ENCODE measurements around the gene PARD3B. TPM values are rescaled to one million over a fixed set of nuclear protein-coding genes. Genes with fewer than 3 reads are reported as not detected.

The PARD3B gene
- total RNA-seq, 1 donor from 2014 or later: 21.7 TPM

GRCh38 chr2:205424326-205424725 is 879.1 kb downstream of the PARD3B start:
- DNase-seq: no peak

- no peak for DNase-seq
Measured at GRCh38 chr2:205425102-205425501, 879.8 kb downstream of the PARD3B start.

- DNase-seq: no peak
Measured at GRCh38 chr2:205427112-205427511, 881.8 kb downstream of the PARD3B start.

GRCh38 chr2:205428811-205429210 is 883.5 kb downstream of the PARD3B start:
- DNase-seq: no peak

GRCh38 chr2:205435970-205436369 is 890.7 kb downstream of the PARD3B start:
- no peak for DNase-seq

GRCh38 chr2:205438241-205438640 is 893.0 kb downstream of the PARD3B start:
- no peak for DNase-seq

- no peak for DNase-seq
Measured at GRCh38 chr2:205439621-205440020, 894.3 kb downstream of the PARD3B start.

GRCh38 chr2:205441524-205441923 is 896.2 kb downstream of the PARD3B start:
- DNase-seq: no peak

GRCh38 chr2:205448189-205448588 is 902.9 kb downstream of the PARD3B start:
- no peak for DNase-seq

GRCh38 chr2:205451901-205452512 is 906.7 kb downstream of the PARD3B start:
- no peak for DNase-seq

GRCh38 chr2:205453202-205453601 is 907.9 kb downstream of the PARD3B start:
- DNase-seq: no peak

- no peak for DNase-seq
Measured at GRCh38 chr2:205456682-205457081, 911.4 kb downstream of the PARD3B start.

GRCh38 chr2:205460217-205460616 is 914.9 kb downstream of the PARD3B start:
- no peak for DNase-seq

GRCh38 chr2:205461169-205461568 is 915.9 kb downstream of the PARD3B start:
- no peak for DNase-seq

- DNase-seq: peak; percentile 84
Measured at GRCh38 chr2:205461678-205462665, 916.7 kb downstream of the PARD3B start.

GRCh38 chr2:205462681-205463345 is 917.5 kb downstream of the PARD3B start:
- DNase-seq: no peak

- DNase-seq: no peak
Measured at GRCh38 chr2:205463466-205464025, 918.3 kb downstream of the PARD3B start.

- no peak for DNase-seq
Measured at GRCh38 chr2:205464681-205465080, 919.4 kb downstream of the PARD3B start.

- no peak for DNase-seq
Measured at GRCh38 chr2:205465791-205466190, 920.5 kb downstream of the PARD3B start.

GRCh38 chr2:205471776-205472175 is 926.5 kb downstream of the PARD3B start:
- no peak for DNase-seq

GRCh38 chr2:205473791-205474190 is 928.5 kb downstream of the PARD3B start:
- DNase-seq: no peak

- DNase-seq: peak; percentile 59
Measured at GRCh38 chr2:205474741-205475415, 929.6 kb downstream of the PARD3B start.
